CD4-positive, alpha-beta T cell treated with Interferon alpha-2 for 1 hour (primary cell): Measurements from ENCODE around the gene CPA5.

Experiments
- DNase-seq, 2 donors: peaks; one replicate each; pipeline ENCODE4 v3.0.0-alpha.2; 2020 to 2022

The CPA5 gene

GRCh38 chr7:130379532-130379920 lies 34.9 kb downstream of the CPA5 start:
- no peak for DNase-seq

GRCh38 chr7:130379921-130380860 lies 35.6 kb downstream of the CPA5 start, which contains the start of gene CPA1:
Gene CPA1 (plus strand): TSS chr7:130380494. CDS start chr7:130380521, 27 bp downstream.
- DNase-seq: no peak

GRCh38 chr7:130380861-130381455 lies 36.3 kb downstream of the CPA5 start:
- no peak for DNase-seq

GRCh38 chr7:130381468-130382312 lies 37.1 kb downstream of the CPA5 start:
- no peak for DNase-seq

GRCh38 chr7:130383187-130383980 lies 38.8 kb downstream of the CPA5 start:
- no peak for DNase-seq

GRCh38 chr7:130384371-130384801 lies 39.8 kb downstream of the CPA5 start:
- no peak for DNase-seq

- DNase-seq: no peak
Measured at GRCh38 chr7:130384841-130385599, 40.4 kb downstream of the CPA5 start.

GRCh38 chr7:130385600-130386066 lies 41.0 kb downstream of the CPA5 start:
- DNase-seq: no peak

GRCh38 chr7:130386876-130387275 lies 42.3 kb downstream of the CPA5 start:
- DNase-seq: no peak

GRCh38 chr7:130387306-130387627 lies 42.7 kb downstream of the CPA5 start:
- no peak for DNase-seq

GRCh38 chr7:130387628-130388403 lies 43.2 kb downstream of the CPA5 start:
- DNase-seq: no peak

- DNase-seq: no peak
Measured at GRCh38 chr7:130388671-130389070, 44.1 kb downstream of the CPA5 start.

GRCh38 chr7:130390486-130390885 lies 45.9 kb downstream of the CPA5 start:
- no peak for DNase-seq

GRCh38 chr7:130393101-130393561 lies 48.5 kb downstream of the CPA5 start:
- DNase-seq: no peak

GRCh38 chr7:130393841-130394411 lies 49.3 kb downstream of the CPA5 start:
- DNase-seq: no peak

- DNase-seq: peak in 1 of 2 donors; percentile 45
Measured at GRCh38 chr7:130394421-130395195, 50.0 kb downstream of the CPA5 start.

GRCh38 chr7:130395421-130395820 lies 50.8 kb downstream of the CPA5 start:
- DNase-seq: no peak

GRCh38 chr7:130396109-130396508 lies 51.5 kb downstream of the CPA5 start:
- DNase-seq: no peak

GRCh38 chr7:130397051-130397757 lies 52.6 kb downstream of the CPA5 start:
- DNase-seq: no peak
